Psoas muscle (tissue), 8 donors: ENCODE data around the gene RPUSD1. TPM values are rescaled to one million over a fixed set of nuclear protein-coding genes. Genes with fewer than 3 reads are reported as not detected.
"Not testable (repeated sequence)": the region's sequence is repeated elsewhere in the genome, so short reads cannot be mapped to it uniquely, and the experiment has no call there.

ENCODE experiments used
- ATAC-seq, 4 donors: fragments of 200-7000 bp; cut with Tn5 transposase; one replicate each; pipeline ENCODE4 v1.9.1; 2020; ENCODE audit warnings: moderate library complexity in 3 of 4, mild to moderate bottlenecking in 2 of 4
- DNase-seq, 2 donors: peaks; one replicate each; pipeline ENCODE4 v3.0.0-alpha.2; 2020
- H3K27ac ChIP-seq: fragments of 200-600 bp; one replicate; pipeline ENCODE4 v1.8.0; 2022
- H3K27me3 ChIP-seq, 3 donors: fragments of 200-600 bp in 1 of 3; one replicate each; pipeline versions ENCODE4 v1.6.1 to v1.8.0; 2013 to 2022; ENCODE audit warnings: low read length in 2 of 3, mild to moderate bottlenecking in 2 of 3, moderate library complexity in 1 of 3; ENCODE audit not compliant: insufficient read depth in 3 of 3
- H3K36me3 ChIP-seq, 2 donors: fragments of 200-600 bp in 1 of 2; one replicate each; pipeline versions ENCODE4 v1.6.1 to v1.8.0; 2013 to 2022; ENCODE audit warnings: low read depth in 1 of 2, mild to moderate bottlenecking in 1 of 2, moderate library complexity in 1 of 2; ENCODE audit not compliant: insufficient read depth in 1 of 2
- H3K4me1 ChIP-seq: fragments of 200-600 bp; one replicate; pipeline ENCODE4 v1.8.0; 2022
- H3K4me3 ChIP-seq: fragments of 200-600 bp; one replicate; pipeline ENCODE4 v1.8.0; 2022; ENCODE audit warnings: mild to moderate bottlenecking
- H3K9me3 ChIP-seq: fragments of 200-600 bp; one replicate; pipeline ENCODE4 v1.8.0; 2022
- CTCF ChIP-seq: fragments of 200-600 bp; IDR thresholded peaks from one replicate; pipeline ENCODE4 v1.8.0; 2022; ENCODE audit warnings: antibody characterized with exemption
- WGBS, 3 donors: extraction: QIAGEN DNeasy Blood & Tissue Kit; methylation state at CpG; one replicate each; pipeline versions ENCODE4 v1.1.6 to v1.1.7; 2013; 5-methylcytosine and 5-hydroxymethylcytosine counted together
- intact Hi-C, 2 donors: fragments of 100-400 bp; cut with DNase I; formaldehyde crosslinking; loops; one replicate each; pipeline versions ENCODE4 v1.11.0 to v1.14.2; 2022
- polyA plus RNA-seq, 3 donors: library from polyadenylated mRNA; stranded (reverse); fragments of 200-250 nt; gene quantifications; one replicate each; pipeline ENCODE4 v1.2.3, GENCODE V29; 2013
- total RNA-seq, 4 donors: library from RNA; stranded (reverse); fragmentation: NEBNext Ultra II Directional in 2 of 4; extraction: Animal tissue kit (Norgen Biotek cat#: 25700) in 2 of 4; gene quantifications; one replicate each; pipeline versions ENCODE4 v1.2.1 to v1.2.4, GENCODE V29; 2021 to 2023
- donor health status: healthy with polysubstance abuse.
- donor health status: DM: no; HTN: no; CAD: no; lungs with moderate emphysema.
- donor health status: Bipolar disorder and iron deficiency.
- donor health status: healthy.
- donor health status: DM: yes; HTN: yes; CAD: no.
- donor health status: DM: no; HTN: no; CAD: no.
- donor health status: DM: no; HTN: no; CAD: no.
- donor health status: DM: yes; HTN: yes; CAD: no.

Gene RPUSD1
- total and polyA plus RNA-seq, 7 donors: 4.4 to 25.7 (median 10.9) TPM

- Histone ChIP-seq H3K36me3 (no peaks in the 10 kb centered on the region), H3K9me3 (no peaks in the 10 kb centered on the region), H3K27me3 (peaks cover 0 to 64% (median 12%) of the 10 kb centered on the region in 3 donors), H3K4me3 (no peak overlapping the region), H3K27ac (no peak overlapping the region), H3K4me1 (no peaks in the 10 kb centered on the region)
- TF ChIP-seq CTCF: no peak
- no peak for ATAC-seq
- DNase-seq: no peak
- intact Hi-C loops: no loop called here
- WGBS, 3 donors: 43 to 46% (median 44%) methylated on average over 15 to 16 of the region's 16 CpGs
Measured at GRCh38 chr16:777826-778225, 10.4 kb downstream of the RPUSD1 start.

GRCh38 chr16:776824-777223, 11.4 kb downstream of the RPUSD1 start:
- ATAC-seq: no peak

DNA sequence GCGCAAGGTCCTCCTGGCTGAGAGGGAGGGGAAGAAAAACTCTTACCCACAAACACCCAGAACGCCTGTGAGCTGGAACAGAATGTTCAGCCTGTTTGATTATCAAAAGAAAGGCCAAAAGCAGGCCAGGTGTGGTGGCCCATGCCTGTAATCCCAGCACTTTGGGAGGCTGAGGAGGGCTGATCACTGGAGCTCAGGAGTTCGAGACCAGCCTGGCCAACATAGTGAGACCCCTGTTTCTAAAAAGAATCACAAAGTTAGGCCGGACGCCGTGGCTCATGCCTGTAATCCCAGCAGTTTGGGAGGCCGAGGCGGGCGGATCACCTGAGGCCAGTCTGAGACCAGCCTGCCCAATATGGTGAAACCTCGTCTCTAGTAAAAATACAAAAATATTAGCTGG, 11.9 kb downstream of the RPUSD1 start:
- intact Hi-C loops, H3K27ac ChIP-seq, H3K9me3 ChIP-seq, ATAC-seq, H3K4me1 ChIP-seq, H3K36me3 ChIP-seq, DNase-seq, H3K4me3 ChIP-seq: not testable (repeated sequence)
- H3K27me3 ChIP-seq: peaks cover 0 to 49% (median 14%) of the 10 kb centered on the region in 3 donors
- 87 to 94% (median 89%) methylated on average over 10 of the region's 10 CpGs for WGBS, 3 donors

More at GRCh38 chr16:776824-777223, 11.4 kb downstream of the RPUSD1 start:
- no peak for DNase-seq
- Histone ChIP-seq H3K9me3 (no peaks in the 10 kb centered on the region), H3K36me3 (no peaks in the 10 kb centered on the region), H3K4me3 (no peak overlapping the region), H3K27me3 (peaks cover 0 to 54% (median 14%) of the 10 kb centered on the region in 3 donors), H3K4me1 (no peaks in the 10 kb centered on the region), H3K27ac (no peak overlapping the region)
- TF ChIP-seq CTCF: no peak
- WGBS, 3 donors: 72 to 80% (median 75%) methylated on average over 9 of the region's 9 CpGs
- intact Hi-C loops: no loop called here

- H3K36me3 ChIP-seq: no peaks in the 10 kb centered on the region
- H3K27me3 ChIP-seq: peaks cover 0 to 44% (median 14%) of the 10 kb centered on the region in 3 donors
- ATAC-seq: peak in 1 of 4 donors; percentile 27
- H3K27ac ChIP-seq: no peak overlapping the region
- no peaks in the 10 kb centered on the region for H3K4me1 ChIP-seq
- DNase-seq: no peak
- H3K4me3 ChIP-seq: no peak overlapping the region
- no peak for TF ChIP-seq CTCF
- 66 to 76% (median 69%) methylated on average over 32 to 36 of the region's 36 CpGs for WGBS, 3 donors
- no peaks in the 10 kb centered on the region for H3K9me3 ChIP-seq
- intact Hi-C loops: no loop called here
Measured at GRCh38 chr16:775236-775796, 12.9 kb downstream of the RPUSD1 start.

GRCh38 chr16:774086-775001, 13.8 kb downstream of the RPUSD1 start:
- TF ChIP-seq CTCF: no peak
- Histone ChIP-seq H3K4me1 (no peaks in the 10 kb centered on the region), H3K36me3 (no peaks in the 10 kb centered on the region), H3K27ac (no peak overlapping the region), H3K27me3 (peaks cover 0 to 34% (median 11%) of the 10 kb centered on the region in 3 donors), H3K9me3 (no peaks in the 10 kb centered on the region), H3K4me3 (no peak overlapping the region)
- DNase-seq (peak in 1 of 2 donors; percentile 7), ATAC-seq (no peak)
- 72 to 73% (median 72%) methylated on average over 42 to 46 of the region's 46 CpGs for WGBS, 3 donors
- intact Hi-C loops: no loop called here
